Pancreas (tissue), 10 donors: ENCODE results near the gene GPC5. TPM values are rescaled to one million over a fixed set of nuclear protein-coding genes. Genes with fewer than 3 reads are reported as not detected.
A peak's percentile ranks its signal among the peaks of the same experiment; 100 is the strongest.

Experiments used
- ATAC-seq, 4 donors: fragments of 200-7000 bp; cut with Tn5 transposase; one replicate each; pipeline versions ENCODE4 v1.8.0 to v1.9.1; 2020; ENCODE audit warnings: mild to moderate bottlenecking in 4 of 4, moderate library complexity in 4 of 4
- DNase-seq, 6 donors: peaks; one replicate each; pipeline ENCODE4 v3.0.0-alpha.2; 2020
- FAIRE-seq: peaks from 2 replicates; lab custom pipeline; 2012; peaks lifted over from hg19 to GRCh38; lab: Jason Lieb, UNC
- H3K27ac ChIP-seq, 4 donors: fragments of 200-600 bp; sonication (generic); 1 replicate in 3 of 4; 2 replicates in 1 of 4; pipeline versions ENCODE4 v1.5.0 to v1.8.0; 2020
- H3K27me3 ChIP-seq, 4 donors: fragments of 200-600 bp; one replicate each; pipeline ENCODE4 v1.8.0; 2021
- H3K36me3 ChIP-seq, 3 donors: fragments of 200-600 bp; sonication (generic) in 1 of 3; one replicate each; pipeline versions ENCODE4 v1.5.0 to v1.8.0; 2020 to 2021
- H3K4me1 ChIP-seq, 3 donors: fragments of 200-600 bp; one replicate each; pipeline ENCODE4 v1.8.0; 2021
- H3K4me3 ChIP-seq, 4 donors: fragments of 200-600 bp; sonication (generic) in 2 of 4; one replicate each; pipeline versions ENCODE4 v1.5.0 to v1.8.0; 2020 to 2021
- H3K9me3 ChIP-seq, 4 donors: fragments of 200-600 bp; one replicate each; pipeline ENCODE4 v1.8.0; 2021
- CTCF ChIP-seq, 4 donors: fragments of 200-600 bp; sonication (generic) in 3 of 4; IDR thresholded peaks; one replicate each; pipeline versions ENCODE4 v1.5.0 to v1.8.0; 2021; ENCODE audit warnings: antibody characterized with exemption in 4 of 4
- WGBS, 2 donors: extraction: QIAGEN DNeasy Blood & Tissue Kit; methylation state at CpG; one replicate each; pipeline ENCODE4 v1.1.7; 2013; 5-methylcytosine and 5-hydroxymethylcytosine counted together
- intact Hi-C, 3 donors: fragments of 100-400 bp; cut with DNase I; formaldehyde crosslinking; loops; one replicate each; pipeline versions ENCODE4 v1.11.1 to v1.14.2; 2022
- polyA plus RNA-seq, 2 donors: library from polyadenylated mRNA; stranded (reverse); fragments of 200-250 nt; gene quantifications; one replicate each; pipeline ENCODE4 v1.2.3, GENCODE V29; 2013
- total RNA-seq, 6 donors: library from RNA; stranded (reverse); fragmentation: NEBNext Ultra II Directional in 4 of 6; extraction: Animal tissue kit (Norgen Biotek cat#: 25700) in 4 of 6; gene quantifications; one replicate each; pipeline versions ENCODE4 v1.2.1 to v1.2.4, GENCODE V29; 2021 to 2023
- donor health status: healthy with polysubstance abuse.
- donor health status: DM: no; HTN: no; CAD: no; lungs with moderate emphysema.
- donor health status: DM: no; HTN: no; CAD: no.
- donor health status: control.
- donor health status: control.
- donor health status: Bipolar disorder and iron deficiency.
- donor health status: DM: yes; HTN: yes; CAD: no.
- donor health status: DM: no; HTN: no; CAD: no.
- donor health status: DM: no; HTN: no; CAD: no.
- donor health status: DM: yes; HTN: yes; CAD: no.

GPC5 gene
- total and polyA plus RNA-seq, 8 donors, result 0.12 to 0.35 (median 0.35) TPM; not detected in 5

- H3K9me3 ChIP-seq, result no peaks in the 10 kb centered on the region
- ATAC-seq, result no peak
Observed at GRCh38 chr13:91657283-91657682, 258.9 kb downstream of the GPC5 start.

GRCh38 chr13:91659256-91660075 is 261.0 kb downstream of the GPC5 start:
- peak in 1 of 4 donors; percentile 24 for ATAC-seq
- Histone ChIP-seq H3K4me1 (no peaks in the 10 kb centered on the region), H3K27me3 (peaks cover 0 to 3% (median 0%) of the 10 kb centered on the region in 4 donors), H3K27ac (no peak overlapping the region), H3K9me3 (no peaks in the 10 kb centered on the region), H3K36me3 (no peaks in the 10 kb centered on the region), H3K4me3 (no peak overlapping the region)
- 60 to 75% methylated on average over 4 of the region's 4 CpGs for WGBS, 2 donors
- no peak for TF ChIP-seq CTCF (IDR thresholded peaks at IDR 0.05)
- no peak for FAIRE-seq
- no peak for DNase-seq
- intact Hi-C loops, result no loop called here

More at GRCh38 chr13:91657283-91657682, 258.9 kb downstream of the GPC5 start:
- 65 to 74% methylated on average over 2 of the region's 2 CpGs for WGBS, 2 donors
- Histone ChIP-seq H3K27me3 (peaks cover 0 to 5% (median 0%) of the 10 kb centered on the region in 4 donors), H3K4me3 (no peak overlapping the region), H3K4me1 (no peaks in the 10 kb centered on the region), H3K36me3 (no peaks in the 10 kb centered on the region), H3K27ac (no peak overlapping the region)
- DNase-seq (no peak), FAIRE-seq (no peak)
- intact Hi-C loops, result no loop called here
- no peak for TF ChIP-seq CTCF (IDR thresholded peaks at IDR 0.05)

- H3K4me1 ChIP-seq, result no peaks in the 10 kb centered on the region
- H3K27ac ChIP-seq, result no peak overlapping the region
- H3K27me3 ChIP-seq, result no peaks in the 10 kb centered on the region
- TF ChIP-seq CTCF (IDR thresholded peaks at IDR 0.05), result no peak
- no peak for FAIRE-seq
- no peak for DNase-seq
- ATAC-seq, result no peak
- intact Hi-C loops, result no loop called here
- H3K36me3 ChIP-seq, result no peaks in the 10 kb centered on the region
- H3K4me3 ChIP-seq, result no peak overlapping the region
- no peaks in the 10 kb centered on the region for H3K9me3 ChIP-seq
Observed at GRCh38 chr13:91660076-91660415, 261.6 kb downstream of the GPC5 start.

- intact Hi-C loops, result no loop called here
- FAIRE-seq, result no peak
- ATAC-seq, result no peak
- no peak for TF ChIP-seq CTCF (IDR thresholded peaks at IDR 0.05)
- Histone ChIP-seq H3K27me3 (no peaks in the 10 kb centered on the region), H3K4me1 (no peaks in the 10 kb centered on the region), H3K36me3 (no peaks in the 10 kb centered on the region), H3K4me3 (no peak overlapping the region), H3K27ac (no peak overlapping the region), H3K9me3 (no peaks in the 10 kb centered on the region)
- WGBS, 2 donors, result 66 to 86% methylated on average over 4 of the region's 4 CpGs
- DNase-seq, result no peak
Observed at GRCh38 chr13:91661692-91662490, 263.5 kb downstream of the GPC5 start.
